Karpas-422 (cell line): ENCODE results near the gene DPP4. TPM values are rescaled to one million over a fixed set of nuclear protein-coding genes. Genes with fewer than 3 reads are reported as not detected.
"Not testable (repeated sequence)": the region's sequence is repeated elsewhere in the genome, so short reads cannot be mapped to it uniquely, and the experiment has no call there.

Source experiments
- DNase-seq: peaks from one replicate; pipeline ENCODE4 v3.0.0-alpha.2; 2015
- H2AFZ ChIP-seq: fragments of 200-600 bp; sonication (generic); 2 replicates; pipeline ENCODE4 v1.6.1; 2014; ENCODE audit warnings: antibody characterized with exemption, low read length, mixed read lengths
- H3K27ac ChIP-seq: fragments of 200-600 bp; sonication (generic); 2 replicates; pipeline ENCODE4 v1.5.1; 2014; ENCODE audit warnings: mild to moderate bottlenecking, low read length, moderate library complexity
- H3K27me3 ChIP-seq: fragments of 200-600 bp; sonication (generic); 2 replicates; pipeline ENCODE4 v1.6.1; 2014; ENCODE audit warnings: low read length, mixed read lengths
- H3K36me3 ChIP-seq: fragments of 200-600 bp; sonication (generic); 2 replicates; pipeline ENCODE4 v1.6.1; 2014; ENCODE audit warnings: low read length, mixed read lengths; ENCODE audit not compliant: insufficient read depth
- H3K4me1 ChIP-seq: fragments of 200-600 bp; sonication (generic); 2 replicates; pipeline ENCODE4 v1.6.1; 2014; ENCODE audit warnings: mild to moderate bottlenecking, low read length, mixed read lengths
- H3K4me2 ChIP-seq: fragments of 200-600 bp; sonication (generic); 2 replicates; pipeline ENCODE4 v1.6.1; 2014; ENCODE audit warnings: low read length, low read depth, mild to moderate bottlenecking; ENCODE audit not compliant: poor library complexity, severe bottlenecking
- H3K4me3 ChIP-seq: fragments of 200-600 bp; sonication (generic); 2 replicates; pipeline ENCODE4 v1.5.1; 2014; ENCODE audit warnings: mild to moderate bottlenecking, antibody characterized with exemption, low read length, mixed read lengths
- H3K79me2 ChIP-seq: fragments of 200-600 bp; sonication (generic); 2 replicates; pipeline ENCODE4 v1.6.1; 2014; ENCODE audit warnings: mild to moderate bottlenecking, low read length, mixed read lengths
- H3K9ac ChIP-seq: fragments of 200-600 bp; sonication (generic); 2 replicates; pipeline ENCODE4 v1.6.0; 2014; ENCODE audit warnings: low read length
- H3K9me2 ChIP-seq: fragments of 200-600 bp; sonication (generic), shearing (Covaris generic); replicated peaks from 2 replicates; pipeline ENCODE4 v1.6.0; 2014; ENCODE audit warnings: mild to moderate bottlenecking, low read length, moderate library complexity; ENCODE audit not compliant: insufficient read depth
- H3K9me3 ChIP-seq: fragments of 300-700, 200-600 bp; sonication (generic); 2 replicates; pipeline ENCODE4 v1.6.1; 2014; ENCODE audit warnings: low read length, mixed read lengths
- H4K20me1 ChIP-seq: fragments of 200-600 bp; sonication (generic); 2 replicates; pipeline ENCODE4 v1.6.1; 2014; ENCODE audit warnings: mild to moderate bottlenecking, antibody characterized with exemption, low read length, low read depth; ENCODE audit not compliant: insufficient read depth
- total RNA-seq: library from RNA; depleted of rRNA; stranded (reverse); fragments of >200 nt; shearing (Covaris generic); gene quantifications from 2 replicates; pipeline ENCODE4 v1.2.3, GENCODE V29; 2014; ENCODE audit warnings: low replicate concordance

DPP4 gene
- total RNA-seq, 1 experiment from 2014 or later: not detected

DNA sequence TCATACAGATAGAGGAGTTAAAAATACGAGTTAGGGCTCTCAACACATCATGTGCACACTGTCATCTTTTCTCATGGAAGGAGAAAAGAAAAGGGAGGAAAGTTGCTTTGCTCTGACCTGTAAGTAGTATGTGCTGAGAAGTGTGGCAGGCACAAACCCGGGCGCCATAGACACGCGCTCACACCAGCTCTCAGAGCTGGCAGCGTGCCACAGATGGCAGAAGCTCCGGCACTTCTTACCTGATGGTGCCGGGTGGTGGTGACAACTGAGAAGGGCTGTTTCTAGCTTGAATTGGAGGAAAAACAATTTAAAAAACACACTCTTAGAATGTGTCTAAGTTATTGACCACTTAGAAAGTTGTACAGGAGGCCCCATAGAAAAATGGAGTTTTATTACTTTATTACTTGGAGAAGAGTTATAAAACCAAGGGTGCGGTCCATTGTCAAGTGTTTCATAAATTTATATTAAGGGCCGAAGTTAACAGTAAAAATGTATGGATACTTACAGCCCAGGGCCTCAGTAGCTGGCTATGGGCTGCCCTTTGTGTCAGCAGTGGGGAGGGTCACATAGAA is 92.2 kb downstream of the DPP4 start:
- no peak overlapping the region for H3K4me2 ChIP-seq
- H3K4me1 ChIP-seq: no peaks in the 10 kb centered on the region
- no peak overlapping the region for H3K9ac ChIP-seq
- no peaks in the 10 kb centered on the region for H3K9me3 ChIP-seq
- H3K27ac ChIP-seq: no peak overlapping the region
- H3K27me3 ChIP-seq: no peaks in the 10 kb centered on the region
- H3K4me3 ChIP-seq: no peak overlapping the region
- no peak overlapping the region for H2AFZ ChIP-seq
- no peaks in the 10 kb centered on the region for H3K79me2 ChIP-seq
- H4K20me1 ChIP-seq: no peaks in the 10 kb centered on the region
- no peaks in the 10 kb centered on the region for H3K9me2 ChIP-seq
- DNase-seq: no peak
- H3K36me3 ChIP-seq: no peaks in the 10 kb centered on the region

DNA sequence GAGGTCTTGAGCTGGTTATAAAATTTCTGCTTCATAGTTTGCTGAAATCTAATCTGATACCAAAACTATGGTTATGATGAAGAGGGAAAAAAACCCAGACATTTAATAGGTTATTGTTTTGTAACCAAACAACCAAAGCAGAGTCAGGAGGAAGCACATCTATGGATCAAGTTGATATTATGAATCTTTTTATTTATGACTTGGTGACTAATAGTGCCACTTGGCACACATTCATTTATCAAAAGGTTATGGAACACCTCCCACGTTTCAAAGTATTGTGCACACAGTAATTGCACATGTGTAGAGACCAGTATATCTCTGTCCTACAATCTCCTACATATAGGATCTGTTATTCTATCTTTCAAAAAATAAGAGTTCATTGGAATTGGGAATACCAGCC is 93.0 kb downstream of the DPP4 start:
- H3K36me3 ChIP-seq: no peaks in the 10 kb centered on the region
- H3K9ac ChIP-seq: no peak overlapping the region
- DNase-seq: no peak
- H3K4me1 ChIP-seq: no peaks in the 10 kb centered on the region
- H3K27me3 ChIP-seq: no peaks in the 10 kb centered on the region
- no peak overlapping the region for H3K4me3 ChIP-seq
- no peak overlapping the region for H2AFZ ChIP-seq
- no peaks in the 10 kb centered on the region for H3K9me3 ChIP-seq
- H3K9me2 ChIP-seq: no peaks in the 10 kb centered on the region
- no peaks in the 10 kb centered on the region for H3K79me2 ChIP-seq
- H3K4me2 ChIP-seq: no peak overlapping the region
- H4K20me1 ChIP-seq: no peaks in the 10 kb centered on the region
- no peak overlapping the region for H3K27ac ChIP-seq

GRCh38 chr2:161979490-161979889 is 94.5 kb downstream of the DPP4 start:
- Histone ChIP-seq H3K79me2 (no peaks in the 10 kb centered on the region), H3K4me3 (no peak overlapping the region), H3K4me2 (no peak overlapping the region), H3K27ac (no peak overlapping the region), H3K9ac (no peak overlapping the region), H2AFZ (no peak overlapping the region), H3K36me3 (no peaks in the 10 kb centered on the region), H3K4me1 (no peaks in the 10 kb centered on the region), H3K9me3 (no peaks in the 10 kb centered on the region), H3K9me2 (no peaks in the 10 kb centered on the region), H3K27me3 (no peaks in the 10 kb centered on the region), H4K20me1 (no peaks in the 10 kb centered on the region)
- DNase-seq: no peak

GRCh38 chr2:161977926-161978325 is 96.1 kb downstream of the DPP4 start:
- not testable (repeated sequence) for H3K79me2 ChIP-seq, H3K4me3 ChIP-seq, H3K36me3 ChIP-seq, H3K4me2 ChIP-seq, H2AFZ ChIP-seq, H4K20me1 ChIP-seq, H3K9ac ChIP-seq, H3K9me3 ChIP-seq, H3K27me3 ChIP-seq, DNase-seq, H3K27ac ChIP-seq, H3K4me1 ChIP-seq, H3K9me2 ChIP-seq

DNA sequence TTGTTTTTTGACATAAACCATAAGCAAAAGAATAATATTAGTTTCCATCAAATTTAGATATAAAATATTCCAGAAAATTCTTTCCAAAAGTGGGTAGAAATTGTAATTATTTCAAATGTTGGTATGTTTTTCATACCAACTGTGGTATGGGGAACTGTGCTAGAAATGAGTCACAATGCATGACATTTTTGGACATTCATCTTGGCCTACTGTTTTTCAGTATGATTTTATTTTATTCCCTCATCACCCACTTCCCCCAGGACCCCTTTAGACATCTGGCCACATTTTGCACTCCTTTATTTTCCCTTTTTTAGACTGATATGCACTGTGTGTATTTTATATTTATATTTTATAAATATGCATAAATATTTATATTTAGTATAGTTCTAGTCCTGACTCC is 97.1 kb downstream of the DPP4 start:
- H3K4me1 ChIP-seq: no peaks in the 10 kb centered on the region

DNA sequence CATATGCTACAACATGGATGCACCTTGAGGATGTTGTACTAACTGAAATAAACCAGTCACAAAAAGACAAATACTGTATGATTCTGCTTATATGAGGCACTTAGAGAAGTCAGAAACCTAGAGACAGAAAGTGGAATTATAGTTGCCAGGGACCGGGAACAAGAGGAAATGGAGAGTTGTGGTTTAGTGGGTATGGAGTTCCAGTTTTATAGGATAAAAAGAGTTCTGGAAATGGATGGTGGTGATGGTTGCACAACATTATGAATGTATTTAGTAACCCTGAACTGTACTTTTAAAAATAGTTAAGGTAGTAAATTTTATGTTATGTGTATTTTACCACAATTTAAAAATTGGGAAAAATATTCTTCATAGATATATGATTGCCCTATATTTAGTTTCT is 97.7 kb downstream of the DPP4 start:
- Histone ChIP-seq H3K36me3 (no peaks in the 10 kb centered on the region), H4K20me1 (no peaks in the 10 kb centered on the region), H3K4me3 (no peak overlapping the region), H3K79me2 (no peaks in the 10 kb centered on the region), H3K27ac (no peak overlapping the region), H3K27me3 (no peaks in the 10 kb centered on the region), H3K4me1 (no peaks in the 10 kb centered on the region), H3K4me2 (no peak overlapping the region), H3K9me2 (no peaks in the 10 kb centered on the region), H2AFZ (no peak overlapping the region), H3K9ac (no peak overlapping the region), H3K9me3 (no peaks in the 10 kb centered on the region)
- DNase-seq: no peak

More for the DNA sequence above, 97.1 kb downstream of the DPP4 start:
- no peaks in the 10 kb centered on the region for H3K79me2 ChIP-seq
- H3K9me2 ChIP-seq: no peaks in the 10 kb centered on the region
- H2AFZ ChIP-seq: no peak overlapping the region
- H3K9ac ChIP-seq: no peak overlapping the region
- H3K4me3 ChIP-seq: no peak overlapping the region
- H4K20me1 ChIP-seq: no peaks in the 10 kb centered on the region
- no peak overlapping the region for H3K27ac ChIP-seq
- H3K36me3 ChIP-seq: no peaks in the 10 kb centered on the region
- H3K27me3 ChIP-seq: no peaks in the 10 kb centered on the region
- H3K9me3 ChIP-seq: no peaks in the 10 kb centered on the region
- DNase-seq: no peak
- H3K4me2 ChIP-seq: no peak overlapping the region

DNA sequence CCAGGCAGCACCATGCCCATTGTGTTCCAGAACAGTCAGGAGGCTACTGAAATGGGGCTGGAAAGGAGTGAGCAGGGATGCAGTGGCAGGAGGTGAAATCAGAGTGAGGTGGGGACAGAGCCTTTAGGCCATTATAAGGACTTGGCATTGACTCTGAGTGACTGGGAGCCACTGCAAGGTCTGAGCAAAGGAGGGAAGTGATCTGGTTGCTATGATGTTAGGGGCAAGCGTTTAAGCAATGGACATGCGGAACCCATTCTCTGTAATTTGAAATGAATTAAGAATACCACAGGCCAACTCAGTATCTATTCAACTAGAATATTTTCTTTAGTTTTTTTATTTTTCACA is 98.2 kb downstream of the DPP4 start:
- Histone ChIP-seq H2AFZ (no peak overlapping the region), H3K27ac (no peak overlapping the region), H3K36me3 (no peaks in the 10 kb centered on the region), H3K27me3 (no peaks in the 10 kb centered on the region), H3K4me3 (no peak overlapping the region), H3K9ac (no peak overlapping the region), H4K20me1 (no peaks in the 10 kb centered on the region), H3K9me2 (no peaks in the 10 kb centered on the region), H3K9me3 (no peaks in the 10 kb centered on the region), H3K79me2 (no peaks in the 10 kb centered on the region), H3K4me2 (no peak overlapping the region), H3K4me1 (no peaks in the 10 kb centered on the region)
- DNase-seq: no peak

DNA sequence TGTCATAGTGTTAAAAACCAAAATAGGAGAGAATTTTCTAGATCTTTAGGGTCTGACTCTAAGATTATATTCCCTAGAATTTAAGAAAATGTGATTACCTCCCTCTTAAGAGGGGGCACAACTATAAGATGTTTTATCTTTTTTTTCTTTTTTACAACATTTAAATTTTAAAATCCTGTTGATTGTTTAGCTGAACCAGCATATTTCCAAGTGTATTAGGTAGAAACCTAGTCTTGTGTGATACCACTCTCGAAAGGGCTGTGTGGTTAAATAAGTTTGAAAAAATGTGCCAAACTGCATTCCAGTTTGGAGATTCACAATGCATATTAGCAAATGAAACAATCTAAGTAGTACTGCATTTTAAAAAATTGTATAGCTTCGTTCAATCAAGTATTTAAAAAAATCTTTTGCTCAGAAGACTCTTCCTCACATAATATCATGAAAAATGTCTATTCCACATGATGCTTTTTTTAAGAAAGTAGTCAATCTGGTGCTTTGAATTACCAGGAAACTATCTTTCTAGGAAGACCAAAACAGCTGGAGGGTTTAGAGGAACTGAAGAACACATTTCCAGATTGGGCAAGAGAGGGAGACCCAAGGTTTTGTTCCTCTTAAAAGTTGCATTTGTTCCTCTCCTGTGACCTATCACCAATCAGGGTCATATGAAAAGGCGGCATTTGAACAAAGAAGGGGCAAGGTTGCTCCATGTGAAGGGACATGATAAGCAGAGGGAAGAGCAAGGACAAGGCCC is 98.8 kb downstream of the DPP4 start:
- Histone ChIP-seq H3K9ac (no peak overlapping the region), H3K4me2 (no peak overlapping the region), H2AFZ (no peak overlapping the region)

More for the DNA sequence above, 98.8 kb downstream of the DPP4 start:
- H3K79me2 ChIP-seq: no peaks in the 10 kb centered on the region
- no peaks in the 10 kb centered on the region for H3K4me1 ChIP-seq
- DNase-seq: no peak
- H3K27me3 ChIP-seq: no peaks in the 10 kb centered on the region
- H3K9me2 ChIP-seq: no peaks in the 10 kb centered on the region
- no peaks in the 10 kb centered on the region for H3K9me3 ChIP-seq
- H3K27ac ChIP-seq: no peak overlapping the region
- H4K20me1 ChIP-seq: no peaks in the 10 kb centered on the region
- H3K36me3 ChIP-seq: no peaks in the 10 kb centered on the region
- no peak overlapping the region for H3K4me3 ChIP-seq
